ENCODE measurements around the gene COQ3.
"Not testable (repeated sequence)": the region's sequence is repeated elsewhere in the genome, so short reads cannot be mapped to it uniquely, and the experiment has no call there.

COQ3 gene

DNA sequence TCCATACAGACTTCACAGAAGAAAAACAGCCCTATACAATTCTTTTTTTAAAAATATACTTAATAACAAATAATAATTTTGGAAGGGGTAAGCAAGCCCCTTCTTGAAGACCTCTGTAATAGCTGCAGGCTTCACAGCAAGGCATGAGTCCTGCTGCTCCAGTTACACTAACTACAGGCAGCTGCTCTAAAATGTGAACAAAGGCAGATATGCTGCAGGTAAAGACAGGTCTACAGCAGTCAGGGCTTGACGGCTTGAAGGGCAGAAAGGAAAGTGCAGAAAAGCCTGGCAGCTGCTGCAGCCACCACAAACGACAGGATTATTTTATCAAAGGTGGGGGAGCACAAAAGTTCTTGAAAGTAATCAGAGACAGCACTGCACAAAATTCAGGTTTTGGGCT, 55.8 kb downstream of the COQ3 start:
- peak; percentile 57 for DNase-seq (ENCODE audit: low read depth)
- no peak overlapping the region for H3K4me3 ChIP-seq (ENCODE audit: low read length)
- TF ChIP-seq, protein P1, sequence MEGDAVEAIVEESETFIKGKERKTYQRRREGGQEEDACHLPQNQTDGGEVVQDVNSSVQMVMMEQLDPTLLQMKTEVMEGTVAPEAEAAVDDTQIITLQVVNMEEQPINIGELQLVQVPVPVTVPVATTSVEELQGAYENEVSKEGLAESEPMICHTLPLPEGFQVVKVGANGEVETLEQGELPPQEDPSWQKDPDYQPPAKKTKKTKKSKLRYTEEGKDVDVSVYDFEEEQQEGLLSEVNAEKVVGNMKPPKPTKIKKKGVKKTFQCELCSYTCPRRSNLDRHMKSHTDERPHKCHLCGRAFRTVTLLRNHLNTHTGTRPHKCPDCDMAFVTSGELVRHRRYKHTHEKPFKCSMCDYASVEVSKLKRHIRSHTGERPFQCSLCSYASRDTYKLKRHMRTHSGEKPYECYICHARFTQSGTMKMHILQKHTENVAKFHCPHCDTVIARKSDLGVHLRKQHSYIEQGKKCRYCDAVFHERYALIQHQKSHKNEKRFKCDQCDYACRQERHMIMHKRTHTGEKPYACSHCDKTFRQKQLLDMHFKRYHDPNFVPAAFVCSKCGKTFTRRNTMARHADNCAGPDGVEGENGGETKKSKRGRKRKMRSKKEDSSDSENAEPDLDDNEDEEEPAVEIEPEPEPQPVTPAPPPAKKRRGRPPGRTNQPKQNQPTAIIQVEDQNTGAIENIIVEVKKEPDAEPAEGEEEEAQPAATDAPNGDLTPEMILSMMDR (IDR thresholded peaks at IDR 0.05; ENCODE audit: insufficient read depth, low read depth, low read length, missing control alignments), result no peak

- peak; percentile 48 for DNase-seq (ENCODE audit: low read depth)
- H3K4me3 ChIP-seq (ENCODE audit: low read length), result not testable (repeated sequence)
Measured at GRCh38 chr6:99335298-99335697, 58.7 kb downstream of the COQ3 start.

GRCh38 chr6:99334526-99335127, 59.4 kb downstream of the COQ3 start:
- TF ChIP-seq, protein P1 (IDR thresholded peaks at IDR 0.05; ENCODE audit: insufficient read depth, low read depth, low read length, missing control alignments), result peak; percentile 89
- peak; percentile 80 for DNase-seq (ENCODE audit: low read depth)
- no peak overlapping the region for H3K4me3 ChIP-seq (ENCODE audit: low read length)

GRCh38 chr6:99333068-99333467, 60.9 kb downstream of the COQ3 start:
- DNase-seq (ENCODE audit: low read depth), result no peak
- TF ChIP-seq, protein P1 (IDR thresholded peaks at IDR 0.05; ENCODE audit: insufficient read depth, low read depth, low read length, missing control alignments), result no peak
- H3K4me3 ChIP-seq (ENCODE audit: low read length), result no peak overlapping the region

GRCh38 chr6:99331531-99331930, 62.5 kb downstream of the COQ3 start:
- TF ChIP-seq, protein P1 (IDR thresholded peaks at IDR 0.05; ENCODE audit: insufficient read depth, low read depth, low read length, missing control alignments), result no peak
- no peak for DNase-seq (ENCODE audit: low read depth)
- no peak overlapping the region for H3K4me3 ChIP-seq (ENCODE audit: low read length)

DNA sequence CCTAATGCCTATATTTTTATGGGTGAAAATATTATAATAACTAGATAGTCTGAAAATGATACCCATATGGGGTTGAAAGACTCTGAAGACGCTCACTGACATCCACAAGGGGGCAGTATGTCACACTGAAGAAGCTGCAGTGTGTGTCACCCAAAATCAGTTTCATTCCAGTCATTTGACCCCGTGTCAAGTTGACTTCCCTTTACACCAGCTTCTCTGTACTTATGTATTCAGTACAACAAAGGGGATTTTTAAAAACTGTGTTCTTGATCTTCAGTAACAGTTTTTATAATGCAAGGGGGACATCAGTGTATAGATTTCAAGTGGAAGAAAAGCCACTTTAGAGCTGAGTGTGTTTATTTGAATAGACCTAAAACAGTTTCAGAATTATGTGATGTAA, 63.8 kb downstream of the COQ3 start:
- no peak overlapping the region for H3K4me3 ChIP-seq (ENCODE audit: low read length)
- TF ChIP-seq, protein P1 (IDR thresholded peaks at IDR 0.05; ENCODE audit: insufficient read depth, low read depth, low read length, missing control alignments), result peak; percentile 82

GRCh38 chr6:99324996-99325395, 69.0 kb downstream of the COQ3 start:
- H3K4me3 ChIP-seq (ENCODE audit: low read length), result no peak overlapping the region
- DNase-seq (ENCODE audit: low read depth), result no peak
- TF ChIP-seq, protein P1 (IDR thresholded peaks at IDR 0.05; ENCODE audit: insufficient read depth, low read depth, low read length, missing control alignments), result no peak

More for the DNA sequence above, 63.8 kb downstream of the COQ3 start:
- peak; percentile 81 for DNase-seq (ENCODE audit: low read depth)
